Measurements from ENCODE around the gene NAXD.

GRCh38 chr13:110583178-110583865 is 32.0 kb upstream of the NAXD start:
- TF ChIP-seq POLR2A (IDR thresholded peaks at IDR 0.05; ENCODE audit: low read length) (no peak), GATA1 (IDR thresholded peaks at IDR 0.05; ENCODE audit: low read depth, low read length) (no peak)
